Measurements from ENCODE around the gene ARHGAP28.

DNA sequence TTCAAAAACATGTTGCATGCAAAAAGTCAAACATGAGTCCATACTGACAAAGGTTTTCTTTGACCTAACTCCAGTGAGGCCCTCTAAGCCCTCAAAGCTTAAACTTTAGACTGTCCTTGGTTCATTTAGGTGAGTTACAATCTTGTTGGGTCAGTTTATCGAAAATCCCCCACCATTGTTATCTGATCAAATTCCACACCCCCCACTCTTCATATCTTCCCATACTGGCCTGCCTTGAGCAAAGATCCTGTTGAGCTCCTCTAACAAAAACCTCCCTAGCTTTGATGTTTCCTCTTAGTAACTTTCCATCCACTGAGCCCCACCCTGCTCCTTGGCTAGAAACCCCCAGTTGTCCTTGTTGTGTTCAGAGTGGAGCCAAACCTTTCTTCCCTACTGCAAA lies 193.7 kb downstream of the ARHGAP28 start:
- TF ChIP-seq, protein P1, sequence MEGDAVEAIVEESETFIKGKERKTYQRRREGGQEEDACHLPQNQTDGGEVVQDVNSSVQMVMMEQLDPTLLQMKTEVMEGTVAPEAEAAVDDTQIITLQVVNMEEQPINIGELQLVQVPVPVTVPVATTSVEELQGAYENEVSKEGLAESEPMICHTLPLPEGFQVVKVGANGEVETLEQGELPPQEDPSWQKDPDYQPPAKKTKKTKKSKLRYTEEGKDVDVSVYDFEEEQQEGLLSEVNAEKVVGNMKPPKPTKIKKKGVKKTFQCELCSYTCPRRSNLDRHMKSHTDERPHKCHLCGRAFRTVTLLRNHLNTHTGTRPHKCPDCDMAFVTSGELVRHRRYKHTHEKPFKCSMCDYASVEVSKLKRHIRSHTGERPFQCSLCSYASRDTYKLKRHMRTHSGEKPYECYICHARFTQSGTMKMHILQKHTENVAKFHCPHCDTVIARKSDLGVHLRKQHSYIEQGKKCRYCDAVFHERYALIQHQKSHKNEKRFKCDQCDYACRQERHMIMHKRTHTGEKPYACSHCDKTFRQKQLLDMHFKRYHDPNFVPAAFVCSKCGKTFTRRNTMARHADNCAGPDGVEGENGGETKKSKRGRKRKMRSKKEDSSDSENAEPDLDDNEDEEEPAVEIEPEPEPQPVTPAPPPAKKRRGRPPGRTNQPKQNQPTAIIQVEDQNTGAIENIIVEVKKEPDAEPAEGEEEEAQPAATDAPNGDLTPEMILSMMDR (IDR thresholded peaks at IDR 0.05), result no peak
- TF ChIP-seq POLR2A (IDR thresholded peaks at IDR 0.05), result no peak
